PC-3 (cell line): ENCODE results near the gene TCEANC2. TPM values are rescaled to one million over a fixed set of nuclear protein-coding genes. Genes with fewer than 3 reads are reported as not detected.

Experiments used
- ATAC-seq: fragments of 200-7000 bp; cut with Tn5 transposase; 2 replicates; pipeline ENCODE4 v1.9.1; 2020; ENCODE audit warnings: mild to moderate bottlenecking, moderate library complexity
- BruUV-seq: library from RNA; stranded (reverse); fragments of 400-500 nt; replicated peaks from 2 replicates; lab custom pipeline; 2021; lab: Mats Ljungman, UMichigan
- CTCF ChIA-PET: fragments of 300-600 bp; sonication (Branson Sonifier 250); formaldehyde crosslinking; loops from one replicate; lab custom pipeline; 2022; ENCODE audit warnings: antibody characterized with exemption; lab: Charles Lee
- POLR2A ChIA-PET: fragments of 300-600 bp; sonication (Branson Sonifier 250); formaldehyde crosslinking; loops from one replicate; lab custom pipeline; 2022; ENCODE audit warnings: antibody characterized with exemption; ENCODE audit not compliant: unreplicated experiment; lab: Charles Lee
- DNase-seq: peaks from one replicate; pipeline ENCODE4 v3.0.0-alpha.2; 2015
- H2AFZ ChIP-seq: fragments of 300-600 bp; sonication (generic); 2 replicates; pipeline ENCODE4 v1.6.0; 2016; ENCODE audit warnings: antibody characterized with exemption, low read length
- H3F3A ChIP-seq: fragments of 300-600 bp; sonication (generic); one replicate; pipeline ENCODE4 v1.6.0; 2017; ENCODE audit warnings: antibody characterized with exemption, low read length, control low read depth, mild to moderate bottlenecking; ENCODE audit not compliant: unreplicated experiment
- H3K27ac ChIP-seq: fragments of 300-600 bp; sonication (generic); 2 replicates; pipeline ENCODE4 v1.5.1; 2016; ENCODE audit warnings: mild to moderate bottlenecking, low read length
- H3K27me3 ChIP-seq: fragments of 300-600 bp; sonication (generic); 2 replicates; pipeline ENCODE4 v1.6.1; 2016; ENCODE audit warnings: low read length, mixed read lengths
- H3K36me3 ChIP-seq: fragments of 300-600 bp; sonication (generic); 2 replicates; pipeline ENCODE4 v1.6.1; 2016; ENCODE audit warnings: low read depth, mixed run types, low read length, mixed read lengths
- H3K4me1 ChIP-seq: fragments of 300-600 bp; sonication (generic); 2 replicates; pipeline ENCODE4 v1.5.1; 2016; ENCODE audit warnings: low read length; ENCODE audit not compliant: insufficient read depth
- H3K4me2 ChIP-seq: fragments of 300-600 bp; sonication (generic); 2 replicates; pipeline ENCODE4 v1.6.0; 2016; ENCODE audit warnings: low read length
- H3K4me3 ChIP-seq: fragments of 300-600 bp; sonication (generic); 2 replicates; pipeline ENCODE4 v1.5.1; 2016; ENCODE audit warnings: mild to moderate bottlenecking, low read length, mixed read lengths
- H3K79me2 ChIP-seq: fragments of 300-600 bp; sonication (generic); 2 replicates; pipeline ENCODE4 v1.6.1; 2017; ENCODE audit warnings: low read length, mixed read lengths
- H3K9ac ChIP-seq: fragments of 300-600 bp; sonication (generic); 2 replicates; pipeline ENCODE4 v1.6.0; 2016; ENCODE audit warnings: mild to moderate bottlenecking, low read length
- H3K9me2 ChIP-seq: fragments of 300-600 bp; sonication (generic); replicated peaks from 2 replicates; pipeline ENCODE4 v1.6.1; 2016; ENCODE audit warnings: mixed run types, low read length, mixed read lengths
- H3K9me3 ChIP-seq: fragments of 300-600 bp; sonication (generic); 2 replicates; pipeline ENCODE4 v1.6.1; 2016; ENCODE audit warnings: low read length, mixed read lengths
- H4K20me1 ChIP-seq: fragments of 300-600 bp; sonication (generic); 2 replicates; pipeline ENCODE4 v1.6.1; 2016; ENCODE audit warnings: low read length, mixed read lengths
- CTCF ChIP-seq: fragments of 300-600 bp; sonication (generic); conservative IDR thresholded peaks from 2 replicates; pipeline ENCODE4 v1.5.1; 2017; ENCODE audit warnings: antibody characterized with exemption, low read depth, mild to moderate bottlenecking, low read length
- EZH2 ChIP-seq: fragments of 300-600 bp; sonication (generic); IDR thresholded peaks from one replicate; pipeline ENCODE4 v1.6.1; 2017; ENCODE audit warnings: antibody characterized with exemption, mild to moderate bottlenecking, low read length; ENCODE audit not compliant: unreplicated experiment
- EZH2phosphoT487 ChIP-seq: fragments of 300-600 bp; sonication (generic); IDR thresholded peaks from 2 replicates; pipeline ENCODE4 v1.6.1; 2018; ENCODE audit warnings: mild to moderate bottlenecking, antibody characterized with exemption, low read length, borderline replicate concordance
- intact Hi-C: fragments of 100-400 bp; cut with micrococcal nuclease; formaldehyde crosslinking; loops from 2 replicates; pipeline ENCODE4 v1.9.0; 2023
- total RNA-seq: library from RNA; depleted of rRNA; stranded (reverse); fragments of >200 nt; gene quantifications from 2 replicates; pipeline ENCODE4 v1.2.3, GENCODE V29; 2014

TCEANC2 gene
- total RNA-seq, 1 experiment from 2014 or later, result 4.2 TPM

- TF ChIP-seq CTCF (no peak), EZH2 (no peak), EZH2phosphoT487 (no peak)
- ChIA-PET CTCF (no interaction called here), POLR2A (no interaction called here)
- H3K4me2 ChIP-seq, result no peak overlapping the region
- H3K4me1 ChIP-seq, result no peaks in the 10 kb centered on the region
- intact Hi-C loops, result no loop called here
- H3K27me3 ChIP-seq, result no peaks in the 10 kb centered on the region
- DNase-seq, result no peak
- no peaks in the 10 kb centered on the region for H3F3A ChIP-seq
- no peaks in the 10 kb centered on the region for H3K9me2 ChIP-seq
- H3K9ac ChIP-seq, result no peak overlapping the region
- BruUV-seq, result no TSS peak
- ATAC-seq, result no peak
- H4K20me1 ChIP-seq, result no peaks in the 10 kb centered on the region
- no peaks in the 10 kb centered on the region for H3K36me3 ChIP-seq
- no peak overlapping the region for H3K27ac ChIP-seq
- H3K9me3 ChIP-seq, result no peaks in the 10 kb centered on the region
- no peak overlapping the region for H2AFZ ChIP-seq
- no peaks in the 10 kb centered on the region for H3K79me2 ChIP-seq
- H3K4me3 ChIP-seq, result no peak overlapping the region
These were observed 44.5 kb upstream of the TCEANC2 start for GRCh38 chr1:54008876-54009275.

GRCh38 chr1:54009406-54009805 is 44.0 kb upstream of the TCEANC2 start:
- Histone ChIP-seq H3K36me3 (no peaks in the 10 kb centered on the region), H3K9ac (no peak overlapping the region), H3K9me3 (no peaks in the 10 kb centered on the region), H4K20me1 (no peaks in the 10 kb centered on the region), H3K27ac (no peak overlapping the region), H3K4me1 (no peaks in the 10 kb centered on the region), H3K27me3 (no peaks in the 10 kb centered on the region), H3F3A (no peaks in the 10 kb centered on the region), H2AFZ (no peak overlapping the region), H3K4me3 (no peak overlapping the region), H3K79me2 (no peaks in the 10 kb centered on the region), H3K4me2 (no peak overlapping the region), H3K9me2 (no peaks in the 10 kb centered on the region)
- DNase-seq (no peak), ATAC-seq (no peak)
- no peak for TF ChIP-seq EZH2
- TF ChIP-seq EZH2phosphoT487, result no peak
- no peak for TF ChIP-seq CTCF
- intact Hi-C loops, result no loop called here
- CTCF ChIA-PET, result no interaction called here
- BruUV-seq, result no TSS peak
- POLR2A ChIA-PET, result no interaction called here

- no peaks in the 10 kb centered on the region for H3K27me3 ChIP-seq
These were observed 42.8 kb upstream of the TCEANC2 start for GRCh38 chr1:54010415-54011117.

More at GRCh38 chr1:54010415-54011117, 42.8 kb upstream of the TCEANC2 start:
- no peaks in the 10 kb centered on the region; the same call in none of the 2 replicates for H3K4me1 ChIP-seq
- H3K9me3 ChIP-seq, result no peaks in the 10 kb centered on the region
- H2AFZ ChIP-seq, result no peak overlapping the region
- POLR2A ChIA-PET, result no interaction called here
- intact Hi-C loops, result no loop called here
- TF ChIP-seq EZH2phosphoT487, result no peak
- TF ChIP-seq EZH2, result no peak
- no peak for TF ChIP-seq CTCF
- H3K9me2 ChIP-seq, result no peaks in the 10 kb centered on the region
- H3K9ac ChIP-seq, result no peak overlapping the region
- no peaks in the 10 kb centered on the region for H4K20me1 ChIP-seq
- H3K79me2 ChIP-seq, result no peaks in the 10 kb centered on the region
- no peaks in the 10 kb centered on the region for H3K36me3 ChIP-seq
- no peak overlapping the region for H3K27ac ChIP-seq
- CTCF ChIA-PET, result no interaction called here
- H3K4me3 ChIP-seq, result no peak overlapping the region
- no peak overlapping the region for H3K4me2 ChIP-seq
- ATAC-seq, result no peak
- no TSS peak for BruUV-seq
- no peaks in the 10 kb centered on the region for H3F3A ChIP-seq
- DNase-seq, result no peak
